ENCODE measurements around the gene SMG6. TPM values are rescaled to one million over a fixed set of nuclear protein-coding genes. Genes with fewer than 3 reads are reported as not detected.
"Not testable (repeated sequence)": the region's sequence is repeated elsewhere in the genome, so short reads cannot be mapped to it uniquely, and the experiment has no call there.

Gene SMG6
- polyA plus RNA-seq, 6 donors from 2014 or later = 0.23 to 5.3 (median 2.6) TPM

GRCh38 chr17:2265166-2265565 lies 38.4 kb downstream of the SMG6 start:
- not testable (repeated sequence) for H3K4me3 Mint-ChIP-seq; H3K36me3 Mint-ChIP-seq; H3K9me3 Mint-ChIP-seq; H3K27me3 Mint-ChIP-seq; DNase-seq; ATAC-seq (ENCODE audit: low read depth in 2 of 2)
- Mint-ChIP-seq H3K4me1 (peaks cover 11 to 19% (median 18%) of the 10 kb centered on the region in 3 donors), H3K27ac (peak overlapping the region in 1 of 6 donors; percentile 41)

- H3K4me1 Mint-ChIP-seq = peaks cover 11 to 25% (median 19%) of the 10 kb centered on the region in 3 donors
- ATAC-seq (ENCODE audit: low read depth in 2 of 2) (no peak), DNase-seq (no peak)
- no peaks in the 10 kb centered on the region for H3K27me3 Mint-ChIP-seq
- H3K27ac Mint-ChIP-seq = peak overlapping the region in 2 of 6 donors; percentile 11 to 41
- H3K9me3 Mint-ChIP-seq = no peaks in the 10 kb centered on the region
- H3K36me3 Mint-ChIP-seq = peaks cover 0 to 7% of the 10 kb centered on the region in 2 donors
- H3K4me3 Mint-ChIP-seq = no peak overlapping the region
These were observed 39.3 kb downstream of the SMG6 start for GRCh38 chr17:2264067-2264860.

- no peaks in the 10 kb centered on the region for H3K27me3 Mint-ChIP-seq
- peak overlapping the region in 2 of 6 donors; percentile 11 to 42 for H3K27ac Mint-ChIP-seq
- H3K4me1 Mint-ChIP-seq = peaks cover 11 to 25% (median 19%) of the 10 kb centered on the region in 3 donors
- no peak overlapping the region for H3K4me3 Mint-ChIP-seq
- DNase-seq (no peak), ATAC-seq (ENCODE audit: low read depth in 2 of 2) (no peak)
- H3K9me3 Mint-ChIP-seq = no peaks in the 10 kb centered on the region
- peaks cover 0 to 7% of the 10 kb centered on the region in 2 donors for H3K36me3 Mint-ChIP-seq
These were observed 40.2 kb downstream of the SMG6 start for GRCh38 chr17:2263183-2264066.

- H3K36me3 Mint-ChIP-seq = peaks cover 0 to 7% of the 10 kb centered on the region in 2 donors
- DNase-seq = no peak
- H3K4me3 Mint-ChIP-seq = no peak overlapping the region
- peak overlapping the region in 1 of 6 donors; percentile 24 for H3K27ac Mint-ChIP-seq
- H3K4me1 Mint-ChIP-seq = peaks cover 11 to 24% (median 19%) of the 10 kb centered on the region in 3 donors
- no peaks in the 10 kb centered on the region for H3K9me3 Mint-ChIP-seq
- ATAC-seq (ENCODE audit: low read depth in 2 of 2) = no peak
- no peaks in the 10 kb centered on the region for H3K27me3 Mint-ChIP-seq
These were observed 41.4 kb downstream of the SMG6 start for GRCh38 chr17:2262135-2262587.

GRCh38 chr17:2259769-2260536 lies 43.6 kb downstream of the SMG6 start:
- Mint-ChIP-seq H3K27me3 (no peaks in the 10 kb centered on the region), H3K27ac (peak overlapping the region in 1 of 6 donors; percentile 59), H3K36me3 (peaks cover 1 to 2% of the 10 kb centered on the region in 2 donors), H3K9me3 (no peaks in the 10 kb centered on the region), H3K4me1 (peaks cover 0 to 9% (median 5%) of the 10 kb centered on the region in 3 donors), H3K4me3 (no peak overlapping the region)
- ATAC-seq (ENCODE audit: low read depth in 2 of 2) (no peak), DNase-seq (no peak)

- not testable (repeated sequence) for H3K4me3 Mint-ChIP-seq; ATAC-seq (ENCODE audit: low read depth in 2 of 2); H3K27ac Mint-ChIP-seq; H3K4me1 Mint-ChIP-seq; DNase-seq; H3K9me3 Mint-ChIP-seq; H3K36me3 Mint-ChIP-seq; H3K27me3 Mint-ChIP-seq
These were observed 44.8 kb downstream of the SMG6 start for GRCh38 chr17:2258830-2259229.

GRCh38 chr17:2253768-2254406 lies 49.7 kb downstream of the SMG6 start:
- no peaks in the 10 kb centered on the region for H3K4me1 Mint-ChIP-seq
- H3K36me3 Mint-ChIP-seq = peaks cover 13 to 19% of the 10 kb centered on the region in 2 donors
- peaks cover 0 to 3% (median 0%) of the 10 kb centered on the region in 7 donors for H3K9me3 Mint-ChIP-seq
- ATAC-seq (ENCODE audit: low read depth in 2 of 2) (no peak), DNase-seq (no peak)
- H3K27me3 Mint-ChIP-seq = no peaks in the 10 kb centered on the region
- no peak overlapping the region for H3K4me3 Mint-ChIP-seq
- H3K27ac Mint-ChIP-seq = no peak overlapping the region

GRCh38 chr17:2253362-2253761 lies 50.2 kb downstream of the SMG6 start:
- Mint-ChIP-seq H3K4me3 (no peak overlapping the region), H3K27ac (peak overlapping the region in 1 of 6 donors; percentile 60), H3K36me3 (peaks cover 13 to 24% of the 10 kb centered on the region in 2 donors), H3K27me3 (no peaks in the 10 kb centered on the region), H3K9me3 (peaks cover 0 to 3% (median 0%) of the 10 kb centered on the region in 7 donors), H3K4me1 (no peaks in the 10 kb centered on the region)
- DNase-seq = no peak
- no peak for ATAC-seq (ENCODE audit: low read depth in 2 of 2)

GRCh38 chr17:2251098-2251497 lies 52.5 kb downstream of the SMG6 start:
- H3K9me3 Mint-ChIP-seq = peaks cover 0 to 3% (median 0%) of the 10 kb centered on the region in 7 donors
- H3K27me3 Mint-ChIP-seq = no peaks in the 10 kb centered on the region
- no peak for ATAC-seq (ENCODE audit: low read depth in 2 of 2)
- H3K27ac Mint-ChIP-seq = no peak overlapping the region
- no peak overlapping the region for H3K4me3 Mint-ChIP-seq
- H3K4me1 Mint-ChIP-seq = no peaks in the 10 kb centered on the region
- no peak for DNase-seq
- peaks cover 13 to 25% of the 10 kb centered on the region in 2 donors for H3K36me3 Mint-ChIP-seq

GRCh38 chr17:2250140-2251095 lies 53.2 kb downstream of the SMG6 start:
- no peaks in the 10 kb centered on the region for H3K4me1 Mint-ChIP-seq
- peaks cover 13 to 25% of the 10 kb centered on the region in 2 donors for H3K36me3 Mint-ChIP-seq
- peaks cover 0 to 3% (median 0%) of the 10 kb centered on the region in 7 donors for H3K9me3 Mint-ChIP-seq
- ATAC-seq (ENCODE audit: low read depth in 2 of 2) (no peak), DNase-seq (no peak)
- no peak overlapping the region for H3K27ac Mint-ChIP-seq
- no peak overlapping the region for H3K4me3 Mint-ChIP-seq
- no peaks in the 10 kb centered on the region for H3K27me3 Mint-ChIP-seq

GRCh38 chr17:2247005-2247404 lies 56.6 kb downstream of the SMG6 start:
- no peaks in the 10 kb centered on the region for H3K9me3 Mint-ChIP-seq
- no peak for DNase-seq
- H3K36me3 Mint-ChIP-seq = peaks cover 19% of the 10 kb centered on the region in 2 donors
- peak overlapping the region in 1 of 6 donors; percentile 27 for H3K27ac Mint-ChIP-seq
- H3K27me3 Mint-ChIP-seq = no peaks in the 10 kb centered on the region
- ATAC-seq (ENCODE audit: low read depth in 2 of 2) = no peak
- H3K4me3 Mint-ChIP-seq = no peak overlapping the region
- no peaks in the 10 kb centered on the region for H3K4me1 Mint-ChIP-seq

Measured in naive B cell (primary cell).